Activated CD4-positive, alpha-beta T cell treated with anti-CD3 and anti-CD28 coated beads for 1 hour (primary cell): ENCODE data around the gene TSPAN2.
"Not testable (repeated sequence)": the region's sequence is repeated elsewhere in the genome, so short reads cannot be mapped to it uniquely, and the experiment has no call there.

Source experiments
- DNase-seq: peaks from one replicate; pipeline ENCODE4 v3.0.0-alpha.2; 2020

Gene TSPAN2

GRCh38 chr1:115029526-115029925 lies 59.8 kb downstream of the TSPAN2 start, which contains the start of gene TSHB:
Gene TSHB (plus strand): TSS chr1:115029826. CDS start chr1:115033363, 3,537 bp downstream.
- DNase-seq, result no peak

- DNase-seq, result no peak
Measured at GRCh38 chr1:115023593-115023992, 65.7 kb downstream of the TSPAN2 start.

- DNase-seq, result no peak
Measured at GRCh38 chr1:115021145-115021544, 68.2 kb downstream of the TSPAN2 start.

- not testable (repeated sequence) for DNase-seq
Measured at GRCh38 chr1:115019549-115019948, 69.8 kb downstream of the TSPAN2 start.

GRCh38 chr1:115013792-115014191 lies 75.5 kb downstream of the TSPAN2 start:
- DNase-seq, result no peak

- DNase-seq, result no peak
Measured at GRCh38 chr1:115012434-115012833, 76.9 kb downstream of the TSPAN2 start.

GRCh38 chr1:115012006-115012405 lies 77.3 kb downstream of the TSPAN2 start:
- DNase-seq, result no peak

- no peak for DNase-seq
Measured at GRCh38 chr1:115006191-115006590, 83.1 kb downstream of the TSPAN2 start.
